Lung (tissue), 12 donors: Measurements from ENCODE around the gene GATAD2A. TPM values are rescaled to one million over a fixed set of nuclear protein-coding genes. Genes with fewer than 3 reads are reported as not detected.

Source experiments
- ATAC-seq: fragments of 200-7000 bp; cut with Tn5 transposase; one replicate; pipeline ENCODE4 v1.9.1; 2020; ENCODE audit warnings: moderate number of reproducible peaks; ENCODE audit not compliant: insufficient read depth, low FRiP score
- DNase-seq, 3 donors: peaks; one replicate each; pipeline ENCODE4 v3.0.0-alpha.2; 2013 to 2017
- H3K27ac ChIP-seq, 2 donors: one replicate each; pipeline ENCODE4 v1.5.1; 2013; ENCODE audit warnings: mild to moderate bottlenecking in 2 of 2, moderate library complexity in 2 of 2, control low read depth in 1 of 2, inconsistent platforms in 1 of 2, low read depth in 1 of 2, low read length in 1 of 2
- H3K27me3 ChIP-seq, 3 donors: one replicate each; pipeline ENCODE4 v1.5.1; 2013; ENCODE audit warnings: low read length in 2 of 3; ENCODE audit not compliant: control insufficient read depth in 3 of 3, insufficient read depth in 3 of 3
- H3K36me3 ChIP-seq, 4 donors: one replicate each; pipeline ENCODE4 v1.5.1; 2013; ENCODE audit warnings: low read length in 4 of 4, mild to moderate bottlenecking in 1 of 4, moderate library complexity in 1 of 4; ENCODE audit not compliant: control insufficient read depth in 4 of 4, insufficient read depth in 4 of 4
- H3K4me1 ChIP-seq, 5 donors: one replicate each; pipeline ENCODE4 v1.5.1; 2013; ENCODE audit warnings: low read length in 5 of 5, mild to moderate bottlenecking in 2 of 5, moderate library complexity in 1 of 5; ENCODE audit not compliant: control insufficient read depth in 5 of 5, insufficient read depth in 5 of 5
- H3K4me3 ChIP-seq: one replicate; pipeline ENCODE4 v1.5.1; 2013; ENCODE audit warnings: mild to moderate bottlenecking, control low read depth, moderate library complexity
- H3K9ac ChIP-seq, 2 donors: one replicate each; pipeline ENCODE4 v1.5.1; 2013; ENCODE audit warnings: low read length in 2 of 2, control low read depth in 1 of 2; ENCODE audit not compliant: insufficient read depth in 1 of 2
- H3K9me3 ChIP-seq, 4 donors: one replicate each; pipeline ENCODE4 v1.5.1; 2013; ENCODE audit warnings: low read length in 3 of 4, mild to moderate bottlenecking in 1 of 4, moderate library complexity in 1 of 4; ENCODE audit not compliant: control insufficient read depth in 4 of 4, insufficient read depth in 3 of 4
- WGBS, 2 donors: extraction: QIAGEN DNeasy Blood & Tissue Kit; methylation state at CpG; one replicate each; pipeline ENCODE4 v1.1.7; 2013; 5-methylcytosine and 5-hydroxymethylcytosine counted together
- polyA plus RNA-seq, 2 donors: library from polyadenylated mRNA; stranded (reverse); fragments of 200-250 nt; gene quantifications; one replicate each; pipeline ENCODE4 v1.2.1, GENCODE V29; 2013
- total RNA-seq, 2 donors: library from RNA; depleted of rRNA in 1 of 2; stranded (reverse); fragments of >200 nt in 1 of 2; gene quantifications; one replicate each; pipeline ENCODE4 v1.2.1, GENCODE V29; 2014 to 2021
- TF ChIP-seq, protein P1 (sequence below): IDR thresholded peaks from 2 replicates; pipeline ENCODE4 v1.5.1; 2012; ENCODE audit warnings: mild to moderate bottlenecking; ENCODE audit errors: control extremely low read depth, extremely low read depth
- donor health status: control.
- donor health status: control.
- donor health status: Bipolar disorder and iron deficiency.
- donor health status: healthy.
- donor health status: DM: yes; HTN: yes; CAD: no.

GATAD2A gene
- total and polyA plus RNA-seq, 4 donors = 30.6 to 93.7 (median 37.4) TPM

DNA sequence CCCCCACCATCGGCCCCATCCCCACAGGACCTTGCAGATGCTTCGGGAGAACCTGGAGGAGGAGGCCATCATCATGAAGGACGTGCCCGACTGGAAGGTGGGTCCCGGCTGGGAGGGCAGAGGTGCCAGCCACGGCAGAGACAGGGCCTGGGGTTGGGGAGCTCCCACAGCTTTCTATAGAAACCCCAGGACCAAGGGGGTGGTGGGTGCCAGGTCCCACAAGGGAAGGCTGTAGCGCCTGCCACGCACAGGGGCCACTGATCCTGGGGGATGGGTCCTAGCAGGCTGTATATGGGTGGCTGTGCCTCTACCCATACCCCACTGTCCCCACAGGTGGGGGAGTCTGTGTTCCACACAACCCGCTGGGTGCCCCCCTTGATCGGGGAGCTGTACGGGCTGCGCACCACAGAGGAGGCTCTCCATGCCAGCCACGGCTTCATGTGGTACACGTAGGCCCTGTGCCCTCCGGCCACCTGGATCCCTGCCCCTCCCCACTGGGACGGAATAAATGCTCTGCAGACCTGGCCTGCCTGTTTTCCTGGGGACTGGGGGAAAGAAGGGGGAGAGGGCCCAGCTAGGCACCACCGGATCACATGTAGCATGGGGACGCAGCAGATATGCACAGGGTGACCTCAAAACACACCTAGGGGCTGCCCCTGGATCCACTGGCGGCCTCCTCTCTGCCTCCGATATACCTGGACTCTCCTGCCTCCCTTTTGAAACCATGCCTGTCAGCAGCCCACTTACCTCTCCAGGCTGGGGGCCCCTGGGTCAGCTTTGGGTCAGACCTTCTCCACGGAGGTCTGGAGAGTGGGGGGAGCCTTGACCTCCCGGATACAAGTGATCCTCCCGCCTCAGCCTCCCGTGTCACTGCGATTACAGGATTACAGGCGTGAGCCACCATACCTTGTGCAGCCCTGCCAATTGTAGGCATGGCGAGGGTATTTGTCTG, 122.5 kb downstream of the GATAD2A start:
- Histone ChIP-seq H3K9me3 (no peaks in the 10 kb centered on the region), H3K27me3 (no peaks in the 10 kb centered on the region), H3K9ac (no peak overlapping the region), H3K36me3 (peaks cover 0 to 32% (median 4%) of the 10 kb centered on the region in 4 donors), H3K4me1 (peaks cover 0 to 4% (median 0%) of the 10 kb centered on the region in 5 donors), H3K27ac (no peak overlapping the region), H3K4me3 (no peak overlapping the region)
- TF ChIP-seq, protein P1, sequence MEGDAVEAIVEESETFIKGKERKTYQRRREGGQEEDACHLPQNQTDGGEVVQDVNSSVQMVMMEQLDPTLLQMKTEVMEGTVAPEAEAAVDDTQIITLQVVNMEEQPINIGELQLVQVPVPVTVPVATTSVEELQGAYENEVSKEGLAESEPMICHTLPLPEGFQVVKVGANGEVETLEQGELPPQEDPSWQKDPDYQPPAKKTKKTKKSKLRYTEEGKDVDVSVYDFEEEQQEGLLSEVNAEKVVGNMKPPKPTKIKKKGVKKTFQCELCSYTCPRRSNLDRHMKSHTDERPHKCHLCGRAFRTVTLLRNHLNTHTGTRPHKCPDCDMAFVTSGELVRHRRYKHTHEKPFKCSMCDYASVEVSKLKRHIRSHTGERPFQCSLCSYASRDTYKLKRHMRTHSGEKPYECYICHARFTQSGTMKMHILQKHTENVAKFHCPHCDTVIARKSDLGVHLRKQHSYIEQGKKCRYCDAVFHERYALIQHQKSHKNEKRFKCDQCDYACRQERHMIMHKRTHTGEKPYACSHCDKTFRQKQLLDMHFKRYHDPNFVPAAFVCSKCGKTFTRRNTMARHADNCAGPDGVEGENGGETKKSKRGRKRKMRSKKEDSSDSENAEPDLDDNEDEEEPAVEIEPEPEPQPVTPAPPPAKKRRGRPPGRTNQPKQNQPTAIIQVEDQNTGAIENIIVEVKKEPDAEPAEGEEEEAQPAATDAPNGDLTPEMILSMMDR = no peak
- WGBS, 2 donors = 94 to 96% methylated on average over 27 of the region's 27 CpGs
- DNase-seq (no peak), ATAC-seq (no peak)

DNA sequence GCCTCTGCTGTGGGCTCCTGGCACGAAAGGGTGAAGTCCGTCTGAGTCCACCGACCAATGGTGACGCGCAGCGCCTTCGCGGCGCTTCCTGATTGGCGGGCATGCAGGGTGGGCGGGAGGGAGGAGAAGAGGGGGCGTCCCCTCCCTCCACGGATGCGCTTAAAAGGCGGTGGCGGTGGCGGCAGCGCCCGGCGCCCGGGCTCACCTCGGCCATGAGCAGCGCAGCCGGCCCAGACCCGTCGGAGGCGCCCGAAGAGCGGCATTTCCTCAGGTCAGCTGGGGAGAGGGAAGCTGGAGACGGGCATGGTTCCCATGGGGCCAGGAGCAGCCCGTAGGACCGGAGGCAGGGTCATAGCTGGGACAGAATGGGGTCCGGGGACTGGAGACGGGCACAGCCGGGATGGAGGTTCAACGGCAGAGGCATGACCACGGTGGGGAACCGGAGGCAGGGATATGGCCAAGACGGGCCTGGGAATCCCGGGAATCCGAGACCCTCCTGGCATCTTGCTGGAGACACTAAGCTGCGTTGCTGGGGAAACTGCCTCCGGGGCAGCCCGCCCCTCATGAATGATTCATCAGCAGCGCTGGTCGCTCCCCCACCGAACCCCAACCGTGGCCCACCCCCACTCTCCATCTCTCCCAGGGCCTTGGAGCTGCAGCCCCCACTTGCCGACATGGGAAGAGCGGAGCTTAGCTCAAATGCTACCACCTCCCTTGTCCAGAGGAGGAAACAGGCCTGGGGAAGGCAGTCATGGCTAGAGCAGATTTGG, 123.4 kb downstream of the GATAD2A start, which contains the start of gene YJEFN3:
YJEFN3 (plus strand) TSS at position 191 of the 770 bp plus-strand sequence; CDS start at position 213, 22 bp downstream.
- Histone ChIP-seq H3K4me1 (peaks cover 0 to 4% (median 0%) of the 10 kb centered on the region in 5 donors), H3K27me3 (no peaks in the 10 kb centered on the region), H3K36me3 (peaks cover 0 to 30% (median 4%) of the 10 kb centered on the region in 4 donors), H3K9me3 (no peaks in the 10 kb centered on the region), H3K27ac (no peak within 1 kb of the TSS), H3K9ac (no peak within 1 kb of the TSS), H3K4me3 (no peak within 1 kb of the TSS)
- WGBS, 2 donors = 70 to 74% methylated on average over 49 to 50 of the region's 50 CpGs
- ATAC-seq (no peak), DNase-seq (peak; percentile 46 to 63 (median 49))
- TF ChIP-seq, protein P1 = no peak

DNA sequence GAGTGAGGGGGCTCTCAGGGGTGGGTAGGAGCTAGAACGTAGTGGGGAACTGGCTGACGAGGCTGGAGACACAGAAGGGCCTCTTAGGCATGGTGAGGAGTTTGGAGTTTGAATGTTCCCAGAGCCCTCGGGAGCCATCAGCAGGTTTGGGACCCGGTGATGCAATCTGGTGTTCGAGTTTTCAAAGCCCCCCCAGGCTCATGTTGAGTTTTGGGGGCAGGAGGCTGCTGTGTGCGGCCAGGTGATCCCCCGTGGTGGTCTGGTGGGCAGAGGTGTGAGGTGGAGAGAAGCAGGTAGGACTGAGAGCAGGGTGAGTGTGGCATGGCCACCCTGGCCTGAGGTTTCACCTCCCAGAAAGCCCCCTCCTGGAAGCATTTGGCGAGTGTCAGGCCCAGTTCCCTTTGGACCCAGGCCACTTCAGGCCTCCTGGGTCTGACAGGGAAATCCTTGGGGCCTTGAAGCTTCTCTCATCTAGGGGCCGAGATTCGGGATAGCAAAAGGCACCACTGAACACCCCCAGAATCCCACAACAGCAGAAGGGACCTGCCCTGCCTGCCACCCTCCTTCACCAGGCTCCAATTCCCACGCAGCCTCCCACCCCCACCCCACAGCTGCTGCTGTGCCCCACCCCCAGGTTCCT, 124.4 kb downstream of the GATAD2A start:
- H3K27me3 ChIP-seq = no peaks in the 10 kb centered on the region
- H3K9ac ChIP-seq = no peak overlapping the region
- no peak overlapping the region for H3K4me3 ChIP-seq
- peaks cover 0 to 28% (median 2%) of the 10 kb centered on the region in 4 donors for H3K36me3 ChIP-seq
- no peak overlapping the region for H3K27ac ChIP-seq
- ATAC-seq (no peak), DNase-seq (no peak)
- H3K9me3 ChIP-seq = no peaks in the 10 kb centered on the region
- TF ChIP-seq, protein P1 = no peak
- 79 to 81% methylated on average over 11 of the region's 11 CpGs for WGBS, 2 donors
- peaks cover 0 to 4% (median 0%) of the 10 kb centered on the region in 5 donors for H3K4me1 ChIP-seq
